Cerebellar cortex (tissue), 1 donor: ENCODE results near the gene TRPM6.
"Not testable (repeated sequence)": the region's sequence is repeated elsewhere in the genome, so short reads cannot be mapped to it uniquely, and the experiment has no call there.

Experiments
- DNase-seq: peaks from one replicate; pipeline ENCODE4 v3.0.0-alpha.2; 2015; ENCODE audit warnings: low spot score

TRPM6 gene

DNA sequence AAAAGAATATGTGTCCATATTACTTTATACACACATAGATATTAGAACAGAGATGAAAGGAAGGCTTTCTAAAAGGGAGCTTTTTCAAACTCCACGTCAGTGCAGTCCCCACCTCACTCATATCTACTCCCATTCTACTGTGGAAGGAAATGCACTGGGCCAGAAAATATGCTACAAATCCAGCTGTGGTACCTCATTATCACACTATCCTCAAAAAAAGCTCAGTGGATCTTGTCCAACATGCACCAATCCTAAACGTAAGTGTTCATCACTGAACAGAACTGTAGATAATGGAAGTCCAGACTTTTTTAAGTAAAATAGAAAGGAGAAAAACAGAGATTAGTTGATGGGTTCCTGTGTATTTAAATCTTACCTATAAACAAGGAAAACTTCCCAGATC lies 27.9 kb downstream of the TRPM6 start:
- DNase-seq, result no peak

DNA sequence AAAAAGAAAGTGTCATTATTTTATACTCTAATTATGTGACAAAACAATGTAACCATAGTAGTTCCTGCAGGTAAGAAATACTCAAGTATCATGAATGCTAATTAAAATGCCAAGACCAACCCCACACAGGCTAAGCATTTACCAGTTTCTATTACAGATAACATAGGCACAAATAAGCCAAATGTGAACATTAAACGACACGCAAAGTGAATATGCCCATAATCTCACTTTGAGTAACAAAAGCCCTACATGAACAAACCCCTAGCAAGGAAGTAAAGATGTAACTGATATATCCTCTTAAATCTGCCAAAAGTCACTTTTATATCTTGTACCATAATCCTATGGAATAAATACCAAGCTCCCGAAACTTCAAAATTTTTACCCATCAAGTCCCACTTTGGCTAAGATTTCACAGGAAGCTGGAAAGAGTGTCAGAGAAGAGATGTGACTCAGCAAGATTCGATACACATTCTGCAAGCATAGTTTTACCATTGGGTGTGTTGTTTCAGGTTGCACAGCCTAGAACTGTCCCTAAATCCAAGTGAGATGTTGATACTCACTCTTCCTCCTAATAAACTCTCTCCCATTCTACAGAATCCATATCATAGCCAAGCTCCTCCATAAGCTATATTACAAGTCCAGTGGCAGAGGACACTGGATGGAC lies 28.8 kb downstream of the TRPM6 start:
- DNase-seq, result no peak

DNA sequence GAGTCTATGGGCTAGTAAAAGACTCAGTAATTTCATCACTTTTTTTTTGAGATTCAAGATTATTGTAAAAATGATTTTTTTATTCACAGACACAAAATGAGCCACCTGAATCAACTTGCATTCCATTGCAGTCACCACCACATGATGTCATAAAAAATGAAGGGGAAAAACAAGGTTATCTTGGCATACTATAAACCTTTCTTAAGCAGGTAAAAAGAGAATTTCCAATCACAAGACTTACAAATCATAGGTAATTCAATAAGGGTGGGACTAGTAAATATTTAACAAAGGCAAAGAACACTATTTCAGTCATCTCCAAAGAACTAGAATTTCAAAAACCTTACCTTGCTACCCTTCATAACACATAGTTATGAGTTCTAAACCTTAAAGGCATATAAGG lies 30.7 kb downstream of the TRPM6 start:
- DNase-seq, result no peak

DNA sequence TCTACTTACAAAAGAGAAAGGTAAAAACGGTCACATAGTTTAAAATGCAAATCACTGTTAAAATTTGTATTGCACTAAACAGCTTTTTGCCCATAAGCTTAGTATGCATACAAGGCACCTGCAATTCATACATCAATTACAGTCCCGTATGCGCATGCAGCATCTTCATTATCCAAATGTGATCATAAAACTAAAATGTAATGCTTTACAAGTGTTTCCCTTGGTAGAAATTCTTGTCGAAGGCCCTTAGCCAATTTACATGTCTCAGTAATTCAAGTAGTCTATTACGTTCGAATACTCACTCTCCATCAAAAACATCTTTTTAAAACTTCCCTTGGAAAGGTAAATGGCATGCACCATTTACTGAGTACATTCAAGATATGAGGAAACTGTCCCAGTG lies 32.6 kb downstream of the TRPM6 start:
- DNase-seq, result no peak

DNA sequence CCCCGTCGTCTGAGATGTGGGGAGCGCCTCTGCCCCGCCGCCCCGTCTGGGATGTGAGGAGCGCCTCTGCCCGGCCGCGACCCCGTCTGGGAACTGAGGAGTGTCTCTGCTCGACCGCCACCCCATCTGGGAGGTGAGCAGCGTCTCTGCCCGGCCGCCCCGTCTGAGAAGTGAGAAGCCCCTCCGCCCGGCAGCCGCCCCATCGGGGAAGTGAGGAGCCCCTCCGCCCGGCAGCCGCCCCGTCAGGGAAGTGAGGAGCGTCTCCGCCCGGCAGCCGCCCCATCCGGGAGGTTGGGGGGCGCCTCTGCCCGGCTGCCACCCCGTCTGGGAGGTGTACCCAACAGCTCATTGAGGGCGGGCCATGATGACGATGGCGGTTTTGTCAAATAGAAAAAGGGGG lies 34.7 kb downstream of the TRPM6 start:
- not testable (repeated sequence) for DNase-seq

DNA sequence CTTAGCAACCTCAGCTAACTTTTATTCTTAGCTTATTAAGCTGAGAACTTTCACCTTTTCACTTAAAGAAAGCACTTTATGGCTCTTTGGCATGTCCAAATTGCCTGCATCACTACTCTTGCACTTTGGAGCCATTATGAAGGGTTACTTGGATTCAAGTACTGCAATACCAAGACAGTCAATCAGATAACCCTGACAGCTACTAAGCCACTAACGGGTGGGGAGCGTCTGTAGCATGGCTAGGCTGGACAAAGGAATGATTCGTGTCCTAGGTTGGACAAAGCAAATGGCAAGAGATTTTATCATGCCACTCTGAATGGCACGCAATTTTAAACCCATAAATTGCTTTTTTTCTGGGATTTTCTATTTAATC lies 39.6 kb downstream of the TRPM6 start:
- no peak for DNase-seq

DNA sequence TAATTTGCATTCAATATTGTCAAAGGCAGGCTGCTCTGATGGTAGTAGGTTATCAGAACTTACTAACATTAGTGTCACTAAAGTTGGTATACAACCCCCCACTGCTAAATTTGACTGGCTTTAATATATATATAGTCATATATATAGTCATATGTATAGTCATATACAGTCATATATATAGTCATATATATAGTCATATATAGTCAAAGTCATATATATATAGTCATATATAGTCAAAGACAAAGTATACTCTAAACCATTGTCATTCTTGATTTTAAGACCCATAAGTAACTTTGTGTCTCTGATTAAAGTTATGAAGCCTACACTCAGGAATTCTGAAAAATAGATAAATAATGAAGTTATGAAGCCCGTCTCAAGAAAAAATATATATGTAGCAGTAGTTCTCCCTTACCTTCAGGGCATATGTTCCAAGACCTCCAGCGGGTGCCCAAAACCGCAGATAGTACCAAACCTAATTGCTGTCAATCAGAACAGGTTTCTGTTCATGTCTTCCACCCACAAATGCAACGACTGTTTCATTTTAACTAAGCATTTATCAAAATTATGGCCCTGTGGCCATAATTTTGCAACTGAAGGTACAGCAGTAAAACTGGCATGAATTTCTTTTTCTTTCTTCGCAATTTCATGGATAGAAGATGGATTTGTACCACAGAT lies 40.1 kb downstream of the TRPM6 start:
- no peak for DNase-seq

DNA sequence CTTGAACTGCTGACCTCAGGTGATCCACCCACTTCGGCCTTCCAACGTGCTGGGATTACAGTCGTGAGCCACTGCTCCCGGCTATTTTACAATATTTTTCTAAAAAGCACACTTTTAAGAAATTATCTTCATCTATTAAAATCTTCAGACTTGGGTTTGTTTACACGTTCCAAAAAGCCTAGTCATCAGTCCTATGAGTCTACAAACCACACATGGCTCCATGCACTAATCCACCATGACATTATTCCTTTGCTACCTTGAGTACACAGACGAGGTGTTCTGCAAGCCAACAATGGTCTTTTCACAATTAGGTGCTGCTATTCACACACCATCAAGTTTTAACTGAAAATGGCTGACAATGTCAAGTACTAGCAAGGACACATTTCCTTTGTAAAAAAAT lies 41.0 kb downstream of the TRPM6 start:
- no peak for DNase-seq

DNA sequence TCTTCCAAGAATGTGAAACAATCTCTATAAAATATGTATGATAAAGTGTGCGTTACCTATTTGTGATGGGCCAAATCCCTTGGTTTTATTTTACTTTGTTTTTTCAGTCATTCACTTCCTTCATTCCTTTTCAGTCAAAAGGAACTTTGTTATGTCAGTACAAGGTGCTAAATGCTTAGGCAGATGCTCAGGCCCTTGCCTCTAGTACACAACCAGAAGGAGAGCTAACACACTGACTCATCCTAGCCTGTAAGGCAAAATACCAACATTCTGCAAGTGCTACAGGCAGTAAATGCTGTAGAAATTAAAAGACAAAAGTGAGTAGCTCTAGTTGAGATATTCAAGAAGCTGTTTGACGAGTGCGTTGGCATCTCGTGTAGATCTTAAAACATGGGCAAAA lies 49.4 kb downstream of the TRPM6 start:
- DNase-seq, result no peak

DNA sequence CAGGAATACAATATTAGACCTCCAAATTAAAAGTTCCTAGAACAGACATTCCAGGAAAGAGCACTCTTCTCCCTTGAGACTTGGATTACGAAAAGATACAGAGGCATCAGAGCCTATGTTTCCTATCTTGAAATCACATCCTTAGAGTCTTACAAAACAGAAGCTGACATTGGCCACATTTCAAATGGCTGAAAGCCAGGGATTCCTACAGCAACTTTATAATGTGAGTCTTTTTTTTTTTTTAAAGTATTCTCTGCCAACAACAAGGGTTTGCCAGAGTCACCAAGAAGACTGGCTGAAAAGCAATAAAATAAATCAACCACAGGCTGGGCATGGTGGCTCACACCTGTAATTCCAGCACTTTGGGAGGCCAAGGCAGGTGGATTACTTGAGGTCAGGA lies 63.1 kb downstream of the TRPM6 start:
- DNase-seq, result no peak

DNA sequence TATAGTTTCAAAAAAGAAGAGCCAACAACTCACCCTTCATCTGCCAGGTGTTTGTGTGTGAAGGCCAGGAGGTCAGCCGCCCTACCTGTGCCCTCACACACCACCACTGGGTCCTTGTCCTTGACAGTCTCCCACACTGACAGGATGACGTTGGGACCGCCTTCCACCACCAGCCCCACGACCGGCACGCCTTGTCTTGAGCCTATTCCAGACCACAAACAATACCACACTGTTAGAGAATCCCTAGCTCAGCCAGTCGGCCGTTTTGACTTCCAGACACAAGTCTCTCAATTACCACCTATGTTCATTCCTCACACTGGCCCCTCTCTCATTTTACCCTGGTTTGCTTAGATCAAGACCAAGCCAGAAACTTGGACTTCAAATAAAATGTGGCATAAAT lies 66.1 kb downstream of the TRPM6 start:
- DNase-seq, result no peak

DNA sequence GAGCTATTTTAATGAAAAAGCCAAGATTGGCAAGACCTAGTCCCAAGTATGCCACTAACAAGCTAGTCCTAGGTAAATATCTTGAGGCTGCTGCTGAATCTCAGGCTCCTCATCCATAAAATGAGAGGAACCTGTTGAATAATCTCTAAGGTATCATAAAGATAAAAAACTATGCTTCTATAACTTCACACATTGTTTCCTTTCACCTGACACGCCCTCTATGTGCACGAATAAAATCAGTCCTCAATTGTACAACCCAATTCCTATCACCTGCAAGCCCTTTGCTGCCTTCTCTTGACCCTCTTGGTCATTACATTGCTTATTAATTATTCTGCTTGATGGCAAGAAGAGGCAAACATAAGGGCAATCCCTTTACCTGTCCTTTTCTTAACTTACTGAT lies 69.9 kb downstream of the TRPM6 start:
- no peak for DNase-seq

DNA sequence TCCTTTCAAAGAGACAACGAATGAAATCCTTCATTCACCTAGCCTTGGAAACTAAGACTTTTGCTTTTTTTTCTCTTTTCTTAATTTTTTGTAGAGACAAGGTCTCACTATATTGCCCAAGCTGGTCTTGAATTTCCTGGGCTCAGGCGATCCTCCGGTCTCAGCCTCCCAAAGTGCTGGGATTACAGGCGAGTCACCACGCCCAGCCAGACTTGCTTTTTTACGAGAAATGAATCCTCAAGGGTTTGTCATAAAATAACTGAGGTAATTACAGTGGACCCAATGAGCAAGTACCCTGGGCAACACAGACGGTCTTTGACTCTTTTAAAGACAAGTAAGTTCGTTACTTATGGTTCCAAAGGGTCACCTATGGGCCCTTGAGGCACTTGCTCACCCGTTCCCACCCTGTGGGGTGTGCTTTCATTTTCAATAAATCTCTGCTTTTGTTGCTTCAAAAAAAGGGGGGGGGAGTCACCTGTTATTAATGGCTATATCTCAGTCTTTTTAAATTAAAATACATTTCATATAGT lies 70.4 kb downstream of the TRPM6 start:
- no peak for DNase-seq

DNA sequence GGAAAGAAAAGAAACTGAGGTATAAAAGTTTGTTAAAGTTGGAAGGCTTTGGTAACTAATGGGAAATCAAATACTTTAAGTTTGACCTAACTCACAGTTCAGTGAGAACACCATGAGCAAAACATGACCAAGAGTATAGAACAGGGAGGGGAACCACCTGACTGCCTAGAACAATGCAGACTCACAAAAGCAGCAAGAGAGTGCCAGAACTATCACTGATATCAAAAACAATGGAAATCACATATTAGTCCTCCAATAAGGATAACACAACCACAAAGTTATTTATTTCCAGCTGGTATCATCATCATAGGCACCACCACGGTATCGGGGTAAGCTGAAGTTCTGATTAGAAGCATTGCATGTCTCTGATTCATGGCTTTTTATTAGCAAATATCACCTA lies 77.5 kb downstream of the TRPM6 start:
- no peak for DNase-seq

DNA sequence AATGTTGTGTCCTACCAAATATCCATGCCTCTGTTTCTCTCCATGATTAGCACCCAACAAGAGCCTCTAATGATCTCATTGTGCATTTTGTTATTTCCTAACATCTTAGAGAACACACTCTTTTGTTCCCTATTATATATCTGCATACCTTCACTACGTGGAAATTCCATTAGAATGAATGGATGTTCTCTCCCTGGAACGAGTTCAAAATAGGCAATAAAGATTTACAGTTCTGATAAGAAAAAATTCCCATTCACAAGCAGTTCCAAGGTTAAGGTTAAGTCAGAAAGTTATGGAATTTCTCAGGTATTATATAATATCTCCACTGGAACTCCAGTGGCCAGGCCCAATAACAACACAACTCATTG lies 83.7 kb downstream of the TRPM6 start:
- DNase-seq, result no peak

DNA sequence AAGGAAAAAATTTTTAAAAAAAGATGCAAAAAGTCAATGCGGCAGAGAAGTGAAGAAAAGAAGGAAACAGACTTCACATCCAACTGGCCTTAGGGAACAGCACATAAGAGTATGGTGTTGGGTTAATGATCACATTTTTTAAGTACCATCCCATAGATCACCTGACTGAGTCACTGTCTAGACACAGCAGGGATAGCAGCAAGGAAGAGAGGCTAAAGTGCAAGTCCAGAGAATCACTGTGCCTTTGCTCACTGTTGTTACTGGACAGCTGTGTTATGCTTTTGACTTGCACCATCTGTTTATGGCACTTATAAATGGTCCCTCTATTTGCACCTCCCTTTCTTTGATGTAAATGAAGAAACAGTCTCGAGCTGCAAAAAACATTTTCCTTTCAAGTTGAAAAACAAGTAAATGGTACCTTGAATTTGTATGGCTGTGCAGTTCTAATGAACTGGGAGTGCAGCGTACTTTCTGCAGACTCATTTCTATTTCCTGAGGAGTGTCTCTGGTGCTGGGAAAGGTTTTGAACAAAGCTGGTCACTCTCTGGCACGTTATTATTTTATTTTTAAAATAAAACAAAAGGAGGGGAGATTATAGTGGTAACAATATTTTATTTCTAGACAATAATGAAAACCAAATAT lies 84.2 kb downstream of the TRPM6 start:
- DNase-seq, result no peak

DNA sequence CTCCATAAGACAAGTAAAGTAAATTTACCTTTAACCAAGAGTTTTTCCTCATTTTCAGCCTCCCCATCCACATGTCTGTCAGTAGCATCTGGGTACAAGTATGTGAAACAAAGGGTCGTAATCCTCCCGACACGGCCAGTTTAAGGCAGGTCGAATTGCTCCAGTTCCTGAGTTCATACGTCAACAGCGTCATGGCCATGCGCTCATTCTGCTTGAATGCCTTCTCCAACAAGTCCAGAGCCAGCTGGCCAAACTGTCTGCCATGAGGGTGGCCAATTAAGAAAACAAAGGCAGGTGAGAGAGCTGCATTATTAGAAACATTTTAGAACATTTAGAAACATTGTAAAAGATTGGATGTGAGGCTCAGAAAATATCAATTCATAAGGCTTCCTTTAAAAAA lies 87.5 kb downstream of the TRPM6 start:
- no peak for DNase-seq

DNA sequence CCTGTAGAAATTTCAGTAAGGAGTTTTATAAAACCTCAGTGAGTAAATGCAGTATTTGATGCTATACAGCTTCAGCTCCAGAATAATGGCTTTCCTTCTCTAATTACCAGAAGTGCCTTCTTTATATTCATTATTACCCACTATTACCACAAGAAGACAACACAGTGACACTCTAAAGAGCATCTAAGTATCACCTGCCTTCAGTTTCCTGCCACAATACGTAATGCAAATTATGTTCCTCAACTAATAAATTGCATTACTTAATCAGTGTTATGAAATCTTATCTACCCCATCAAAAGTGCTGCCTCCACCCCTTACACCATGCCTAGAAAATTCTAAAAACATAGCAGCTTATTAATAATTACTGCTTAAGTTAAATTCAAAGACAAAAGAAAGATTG lies 91.9 kb downstream of the TRPM6 start:
- no peak for DNase-seq

DNA sequence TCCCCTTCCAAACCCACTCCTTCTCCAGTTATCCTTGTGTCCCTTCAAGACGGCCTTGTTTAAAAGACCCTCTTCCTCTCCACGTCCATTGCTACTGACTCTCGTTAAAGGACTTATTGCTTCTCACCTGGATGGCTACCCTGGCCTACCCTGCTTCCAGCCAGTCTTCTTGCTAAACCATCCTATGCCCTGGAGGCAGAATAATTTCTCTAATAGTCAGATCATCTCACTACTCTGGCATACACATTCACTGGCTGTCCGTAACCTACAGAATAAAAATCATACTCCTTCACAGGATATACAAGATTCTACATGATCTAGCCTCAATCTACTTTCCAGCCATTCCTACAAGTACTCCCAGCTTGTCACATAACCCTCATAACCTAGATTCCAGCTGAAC lies 92.6 kb downstream of the TRPM6 start:
- no peak for DNase-seq

DNA sequence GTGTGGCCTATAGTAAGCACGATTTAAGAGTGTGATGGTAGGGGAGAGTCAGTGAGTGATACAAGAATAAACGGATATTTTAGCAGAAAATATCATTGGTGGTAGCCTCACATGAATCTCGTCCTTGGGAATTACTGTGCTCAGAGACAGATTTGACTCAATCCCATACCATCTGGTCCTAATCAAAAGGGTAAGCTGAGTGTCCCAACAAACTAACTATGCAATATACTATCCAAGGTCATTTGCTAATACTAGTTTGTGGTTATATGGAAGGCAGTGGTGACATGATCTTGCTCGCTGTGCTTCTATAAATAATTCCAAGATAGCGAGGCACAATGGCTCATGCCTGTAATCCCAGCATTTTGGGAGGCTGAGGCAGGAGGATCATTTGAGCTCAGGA lies 103.2 kb downstream of the TRPM6 start:
- DNase-seq, result no peak

DNA sequence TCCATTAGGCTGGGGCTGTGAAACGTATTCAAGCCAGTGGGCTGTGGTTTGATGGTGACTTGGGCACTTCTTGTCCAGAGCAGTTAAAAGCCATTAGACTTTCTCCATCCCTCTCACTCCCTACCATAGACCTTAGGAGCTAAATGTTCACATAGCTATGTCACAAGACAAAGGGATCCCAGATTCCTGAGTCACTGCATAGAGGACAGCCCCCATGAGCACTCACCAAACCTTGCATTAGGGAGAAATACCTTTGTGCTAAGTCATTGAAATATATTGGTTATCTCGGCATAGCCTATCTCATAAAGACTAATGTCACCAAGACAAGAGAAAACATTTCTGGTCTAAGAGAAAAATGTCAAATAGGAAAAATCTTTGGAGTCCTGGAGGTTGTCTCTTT lies 104.3 kb downstream of the TRPM6 start:
- DNase-seq, result no peak

DNA sequence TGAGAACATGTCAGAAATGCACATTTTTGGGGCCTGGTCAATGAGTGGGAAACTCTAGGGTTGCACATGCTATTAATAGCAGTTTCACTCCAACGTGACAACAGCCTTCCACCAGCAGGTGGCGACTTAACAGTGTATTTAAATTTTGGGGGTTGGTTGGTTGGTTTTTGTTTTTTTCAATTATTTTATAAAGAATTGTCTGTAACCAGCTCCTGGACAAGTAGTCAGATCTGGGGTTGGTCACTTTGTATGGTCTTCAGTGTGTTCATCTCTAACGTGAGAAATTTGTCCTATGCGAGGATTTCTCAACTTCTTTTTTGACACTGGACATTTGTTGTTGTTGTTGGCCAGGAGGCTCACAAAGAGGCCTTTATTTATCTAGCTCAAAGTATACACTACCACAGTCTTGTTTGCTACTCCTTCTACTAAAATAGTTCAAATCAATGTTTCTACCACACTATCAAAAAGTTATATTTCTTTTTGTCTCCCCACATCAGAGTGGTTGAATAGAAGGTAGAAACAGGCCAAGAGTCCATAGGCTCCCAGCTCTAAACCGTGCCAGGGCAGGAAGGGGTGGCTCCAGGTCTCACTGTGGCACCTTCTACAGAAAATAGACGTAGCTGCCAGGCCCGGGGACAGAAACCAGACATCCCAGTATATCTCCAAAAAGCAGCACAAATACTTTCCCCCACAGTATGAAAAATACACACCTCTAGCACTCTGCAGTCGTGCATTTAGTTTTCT lies 110.4 kb downstream of the TRPM6 start:
- peak; percentile 58 for DNase-seq

DNA sequence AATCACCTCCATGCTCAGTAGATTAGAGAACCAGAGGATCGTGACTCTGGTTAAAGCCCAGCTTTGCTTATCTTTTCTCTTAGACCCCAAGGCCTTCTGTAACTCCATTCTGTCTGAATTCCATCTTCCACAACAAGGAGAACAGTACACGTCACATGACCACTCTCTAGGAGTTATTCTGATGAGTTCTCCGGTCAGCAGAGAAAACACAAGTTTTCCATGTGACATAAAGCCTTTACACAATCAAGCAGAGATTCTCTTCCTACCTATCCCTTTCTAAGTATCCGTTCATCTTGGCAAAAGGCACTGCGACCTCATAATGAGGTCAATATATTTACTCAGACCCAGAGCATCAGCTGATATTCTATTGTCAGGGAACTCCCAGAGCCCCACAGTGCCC lies 112.3 kb downstream of the TRPM6 start:
- no peak for DNase-seq
